Left ventricle myocardium inferior (tissue), 1 donor: ENCODE results near the gene TRIP13. TPM values are rescaled to one million over a fixed set of nuclear protein-coding genes. Genes with fewer than 3 reads are reported as not detected.
A peak's percentile ranks its signal among the peaks of the same experiment; 100 is the strongest.

Source experiments
- DNase-seq: peaks from one replicate; pipeline ENCODE4 v3.0.0-alpha.2; 2020
- H3K27ac ChIP-seq: fragments of 200-600 bp; replicated peaks from 2 replicates; pipeline ENCODE4 v1.8.0; 2021
- H3K27me3 ChIP-seq: fragments of 200-600 bp; 2 replicates; pipeline ENCODE4 v1.8.0; 2021; ENCODE audit warnings: low read depth
- H3K36me3 ChIP-seq: fragments of 200-600 bp; 2 replicates; pipeline ENCODE4 v1.8.0; 2021
- H3K4me1 ChIP-seq: fragments of 200-600 bp; 2 replicates; pipeline ENCODE4 v1.8.0; 2021
- H3K4me3 ChIP-seq: fragments of 200-600 bp; 2 replicates; pipeline ENCODE4 v1.8.0; 2021; ENCODE audit warnings: mild to moderate bottlenecking, moderate library complexity
- H3K9me3 ChIP-seq: fragments of 200-600 bp; replicated peaks from 2 replicates; pipeline ENCODE4 v1.8.0; 2021
- intact Hi-C: fragments of 100-400 bp; cut with micrococcal nuclease; formaldehyde crosslinking; loops from one replicate; pipeline ENCODE4 v1.11.0; 2022
- total RNA-seq: library from RNA; stranded (reverse); fragmentation: NEBNext Ultra II Directional; extraction: Animal tissue kit (Norgen Biotek cat#: 25700); gene quantifications from one replicate; pipeline ENCODE4 v1.2.1, GENCODE V29; 2021
- TF ChIP-seq, protein P1 (sequence below): fragments of 200-600 bp; IDR thresholded peaks from 2 replicates; pipeline ENCODE4 v1.8.0; 2021; ENCODE audit warnings: antibody characterized with exemption, mild to moderate bottlenecking, borderline replicate concordance
- donor health status: DM: no; HTN: yes; CAD: no; lungs with severe emphysema.

Gene TRIP13
- total RNA-seq, 1 donor from 2014 or later = 0.44 TPM

DNA sequence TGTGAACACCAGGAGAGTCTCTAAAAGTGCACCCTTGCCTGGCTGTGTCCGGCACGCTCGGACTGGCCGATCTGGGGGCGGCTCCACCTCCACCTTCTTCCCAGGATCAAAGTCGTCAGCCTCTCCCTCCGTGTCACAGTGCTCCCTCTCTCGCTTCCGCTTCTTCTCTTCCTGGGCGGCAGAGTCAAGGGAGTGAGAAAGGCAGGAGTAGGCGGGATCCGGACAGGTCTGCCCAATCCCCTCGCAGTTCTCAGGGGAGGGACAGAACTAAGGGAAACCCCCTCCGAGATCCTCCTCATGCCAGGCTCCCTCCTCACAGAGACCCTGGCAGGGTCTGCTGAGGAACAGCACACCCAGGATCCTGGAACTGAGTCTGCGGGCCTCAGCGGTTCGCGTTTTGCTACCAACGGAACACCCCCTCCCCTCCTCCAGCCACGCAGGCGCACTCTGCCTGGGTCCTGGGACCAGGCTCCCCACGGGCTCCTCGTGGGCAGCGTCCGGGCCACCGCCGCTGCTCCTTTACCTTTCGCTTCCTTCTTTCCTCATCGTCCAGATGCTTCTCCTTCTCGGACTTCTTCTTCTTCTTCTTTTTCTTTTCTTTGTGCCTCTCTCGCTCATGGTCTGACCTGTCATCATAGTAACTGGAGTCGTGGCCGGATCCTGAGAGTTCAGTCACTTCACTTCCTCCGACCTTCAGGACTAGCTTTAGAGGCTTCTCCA, 1.4 kb upstream of the TRIP13 start:
- Histone ChIP-seq H3K27ac (no peak overlapping the region), H3K27me3 (no peaks in the 10 kb centered on the region), H3K9me3 (no peaks in the 10 kb centered on the region), H3K4me3 (peak overlapping the region; percentile 92), H3K36me3 (peaks cover 52% of the 10 kb centered on the region), H3K4me1 (peaks cover 33% of the 10 kb centered on the region)
- DNase-seq = no peak
- TF ChIP-seq, protein P1, sequence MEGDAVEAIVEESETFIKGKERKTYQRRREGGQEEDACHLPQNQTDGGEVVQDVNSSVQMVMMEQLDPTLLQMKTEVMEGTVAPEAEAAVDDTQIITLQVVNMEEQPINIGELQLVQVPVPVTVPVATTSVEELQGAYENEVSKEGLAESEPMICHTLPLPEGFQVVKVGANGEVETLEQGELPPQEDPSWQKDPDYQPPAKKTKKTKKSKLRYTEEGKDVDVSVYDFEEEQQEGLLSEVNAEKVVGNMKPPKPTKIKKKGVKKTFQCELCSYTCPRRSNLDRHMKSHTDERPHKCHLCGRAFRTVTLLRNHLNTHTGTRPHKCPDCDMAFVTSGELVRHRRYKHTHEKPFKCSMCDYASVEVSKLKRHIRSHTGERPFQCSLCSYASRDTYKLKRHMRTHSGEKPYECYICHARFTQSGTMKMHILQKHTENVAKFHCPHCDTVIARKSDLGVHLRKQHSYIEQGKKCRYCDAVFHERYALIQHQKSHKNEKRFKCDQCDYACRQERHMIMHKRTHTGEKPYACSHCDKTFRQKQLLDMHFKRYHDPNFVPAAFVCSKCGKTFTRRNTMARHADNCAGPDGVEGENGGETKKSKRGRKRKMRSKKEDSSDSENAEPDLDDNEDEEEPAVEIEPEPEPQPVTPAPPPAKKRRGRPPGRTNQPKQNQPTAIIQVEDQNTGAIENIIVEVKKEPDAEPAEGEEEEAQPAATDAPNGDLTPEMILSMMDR = no peak
- intact Hi-C loops = no loop called here

DNA sequence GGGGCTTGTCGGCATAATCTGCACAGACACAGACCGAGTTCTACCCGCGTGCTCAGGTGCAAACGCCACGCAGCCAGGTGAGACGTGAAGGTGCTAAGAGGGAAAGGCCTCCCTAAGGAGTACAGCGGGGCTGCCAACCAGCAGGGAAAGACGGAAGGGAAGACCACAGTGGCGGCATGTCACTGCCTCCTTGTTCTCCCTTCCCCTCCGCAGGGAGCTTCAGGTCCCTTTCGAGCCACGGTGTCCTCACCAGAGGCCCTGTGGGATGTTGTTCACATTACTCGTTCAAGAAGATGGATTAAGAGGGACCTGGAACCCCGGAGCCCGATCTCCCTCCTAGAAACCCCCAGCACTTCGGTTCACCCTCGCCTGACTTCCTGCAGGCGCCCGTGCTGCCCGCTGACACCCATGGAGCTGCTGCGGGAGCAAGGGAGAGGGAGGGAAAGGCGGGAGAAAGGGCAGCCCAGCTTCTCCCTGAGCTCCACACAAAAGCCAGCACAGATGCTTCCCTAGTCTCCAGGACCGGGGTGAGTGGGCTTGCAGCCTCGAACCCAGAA, 769 bp upstream of the TRIP13 start:
- TF ChIP-seq, protein P1 = no peak
- Histone ChIP-seq H3K27ac (peak overlapping the region; percentile 93), H3K27me3 (no peaks in the 10 kb centered on the region), H3K4me3 (peak overlapping the region; percentile 92), H3K36me3 (peaks cover 45% of the 10 kb centered on the region), H3K4me1 (peaks cover 30% of the 10 kb centered on the region), H3K9me3 (no peaks in the 10 kb centered on the region)
- intact Hi-C loops = no loop called here
- no peak for DNase-seq

DNA sequence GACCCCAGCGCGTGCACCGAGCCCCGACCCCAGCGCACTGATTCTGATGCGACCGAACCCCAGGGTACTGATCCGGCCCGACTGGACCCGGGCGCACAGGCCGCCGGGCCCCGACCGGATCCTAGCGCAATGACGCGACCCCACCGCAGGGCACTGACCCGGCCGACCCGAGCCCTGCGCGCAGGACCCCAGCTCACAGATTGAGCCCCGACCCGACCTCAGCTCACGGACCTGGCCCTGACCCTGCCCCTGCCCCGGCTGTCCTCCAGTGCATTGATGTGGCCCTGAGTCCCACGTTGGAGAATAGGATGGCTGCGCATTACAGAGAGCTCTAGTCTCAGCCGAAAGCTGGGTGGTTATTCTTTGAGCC, 438 bp downstream of the TRIP13 start:
- Histone ChIP-seq H3K4me1 (peaks cover 30% of the 10 kb centered on the region), H3K27me3 (no peaks in the 10 kb centered on the region), H3K27ac (no peak overlapping the region), H3K36me3 (peaks cover 33% of the 10 kb centered on the region), H3K4me3 (peak overlapping the region; percentile 92), H3K9me3 (no peaks in the 10 kb centered on the region)
- DNase-seq = no peak
- TF ChIP-seq, protein P1 = no peak
- intact Hi-C loops = no loop called here

DNA sequence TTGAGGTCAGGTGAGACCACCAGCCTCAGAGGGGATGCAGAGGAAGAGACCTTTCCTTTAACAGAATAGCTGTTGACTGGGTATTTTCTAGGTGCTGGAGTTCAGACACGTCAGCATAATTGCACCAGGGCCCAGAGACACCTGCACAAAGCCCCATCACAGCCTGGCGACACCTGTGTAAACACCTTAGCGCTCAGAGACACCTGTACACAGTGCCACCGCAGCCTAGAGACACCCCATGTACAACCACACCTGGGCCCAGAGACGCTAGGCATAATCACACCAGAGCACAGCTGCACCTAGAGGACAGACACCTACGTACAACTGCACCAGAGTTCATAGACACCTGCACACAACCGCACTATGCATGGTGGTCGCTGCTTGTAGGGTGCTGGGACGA, 1.0 kb downstream of the TRIP13 start:
- H3K27me3 ChIP-seq = no peaks in the 10 kb centered on the region
- H3K9me3 ChIP-seq = no peaks in the 10 kb centered on the region
- TF ChIP-seq, protein P1 = no peak
- no peak overlapping the region for H3K27ac ChIP-seq
- peaks cover 30% of the 10 kb centered on the region for H3K4me1 ChIP-seq
- peaks cover 27% of the 10 kb centered on the region for H3K36me3 ChIP-seq
- no peak for DNase-seq
- intact Hi-C loops = no loop called here
- peak overlapping the region; percentile 92 for H3K4me3 ChIP-seq

DNA sequence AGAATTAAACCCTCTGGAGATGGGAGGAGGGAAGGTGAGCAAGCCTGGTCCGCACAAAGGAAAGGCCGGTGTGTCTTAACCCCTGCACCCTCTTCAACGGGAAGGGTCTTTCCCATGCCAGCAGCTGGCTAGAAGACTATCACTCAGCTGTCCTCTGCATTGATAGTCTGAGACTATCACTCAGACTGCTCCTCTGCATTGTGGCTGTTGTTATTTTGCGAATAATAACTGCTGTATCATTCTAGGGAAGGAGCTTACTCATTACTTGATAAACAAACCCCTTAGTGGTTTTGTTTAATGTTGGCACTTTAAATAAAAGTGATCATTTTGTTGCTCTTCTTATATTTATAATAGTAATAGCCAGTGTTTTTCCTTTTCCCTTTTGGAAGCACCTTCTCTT, 8.1 kb downstream of the TRIP13 start:
- intact Hi-C loops = loop anchor here (5.0 kb wide), 1 partner anchor 228 kb away; no protein-coding TSS in a partner anchor

More for the DNA sequence above, 8.1 kb downstream of the TRIP13 start:
- no peak overlapping the region for H3K27ac ChIP-seq
- no peaks in the 10 kb centered on the region for H3K36me3 ChIP-seq
- TF ChIP-seq, protein P1 = no peak
- no peaks in the 10 kb centered on the region for H3K9me3 ChIP-seq
- H3K27me3 ChIP-seq = no peaks in the 10 kb centered on the region
- no peak for DNase-seq
- H3K4me3 ChIP-seq = no peak overlapping the region
- H3K4me1 ChIP-seq = peaks cover 6% of the 10 kb centered on the region
